HG03108 (cell line): ENCODE measurements around the gene CLEC16A.
A peak's percentile ranks its signal among the peaks of the same experiment; 100 is the strongest.

Source experiments
- ATAC-seq: cut with Tn5 transposase; IDR thresholded peaks from one replicate; pipeline ENCODE4 v1.9.1; 2021; ENCODE audit warnings: moderate library complexity; ENCODE audit not compliant: unreplicated experiment

Gene CLEC16A

GRCh38 chr16:10987361-10988163 lies 43.2 kb downstream of the CLEC16A start:
- no peak for ATAC-seq

- peak; percentile 45 for ATAC-seq
Observed at GRCh38 chr16:10988164-10988803, 43.9 kb downstream of the CLEC16A start.

GRCh38 chr16:10988879-10989278 lies 44.5 kb downstream of the CLEC16A start:
- no peak for ATAC-seq

GRCh38 chr16:10989559-10989958 lies 45.2 kb downstream of the CLEC16A start:
- ATAC-seq: no peak

- no peak for ATAC-seq
Observed at GRCh38 chr16:10990378-10990777, 46.0 kb downstream of the CLEC16A start.

- no peak for ATAC-seq
Observed at GRCh38 chr16:10992112-10992511, 47.7 kb downstream of the CLEC16A start.

- no peak for ATAC-seq
Observed at GRCh38 chr16:10992797-10993196, 48.4 kb downstream of the CLEC16A start.

- no peak for ATAC-seq
Observed at GRCh38 chr16:10993649-10994048, 49.3 kb downstream of the CLEC16A start.

GRCh38 chr16:10994571-10994970 lies 50.2 kb downstream of the CLEC16A start:
- no peak for ATAC-seq

GRCh38 chr16:10995565-10995964 lies 51.2 kb downstream of the CLEC16A start:
- no peak for ATAC-seq

- ATAC-seq: no peak
Observed at GRCh38 chr16:10997485-10997884, 53.1 kb downstream of the CLEC16A start.

GRCh38 chr16:10999300-10999699 lies 54.9 kb downstream of the CLEC16A start:
- no peak for ATAC-seq

- ATAC-seq: no peak
Observed at GRCh38 chr16:11001611-11002010, 57.2 kb downstream of the CLEC16A start.

GRCh38 chr16:11003141-11003540 lies 58.8 kb downstream of the CLEC16A start:
- ATAC-seq: no peak

- no peak for ATAC-seq
Observed at GRCh38 chr16:11004351-11004750, 60.0 kb downstream of the CLEC16A start.

GRCh38 chr16:11004973-11005610 lies 60.7 kb downstream of the CLEC16A start:
- no peak for ATAC-seq

GRCh38 chr16:11005611-11005975 lies 61.2 kb downstream of the CLEC16A start:
- no peak for ATAC-seq

GRCh38 chr16:11006656-11007055 lies 62.3 kb downstream of the CLEC16A start:
- ATAC-seq: no peak

GRCh38 chr16:11007714-11008280 lies 63.4 kb downstream of the CLEC16A start:
- ATAC-seq: no peak

- no peak for ATAC-seq
Observed at GRCh38 chr16:11009027-11009755, 64.8 kb downstream of the CLEC16A start.
